Upper lobe of left lung (tissue), 6 donors: Measurements from ENCODE around the gene COMMD10. TPM values are rescaled to one million over a fixed set of nuclear protein-coding genes. Genes with fewer than 3 reads are reported as not detected.

Experiments
- ATAC-seq, 2 donors: fragments of 200-7000 bp; cut with Tn5 transposase; one replicate each; pipeline ENCODE4 v1.9.1; 2022; ENCODE audit warnings: mild to moderate bottlenecking in 2 of 2, moderate library complexity in 2 of 2; ENCODE audit not compliant: low FRiP score in 2 of 2
- DNase-seq, 2 donors: peaks; one replicate each; pipeline ENCODE4 v3.0.0-alpha.2; 2019 to 2020
- H3K27ac ChIP-seq, 4 donors: fragments of 200-600 bp; sonication (generic); one replicate each; pipeline ENCODE4 v1.5.1; 2016 to 2019
- H3K27me3 ChIP-seq, 4 donors: fragments of 200-600 bp; sonication (generic); one replicate each; pipeline ENCODE4 v1.5.1; 2017 to 2019
- H3K36me3 ChIP-seq, 4 donors: fragments of 200-600 bp; sonication (generic); one replicate each; pipeline ENCODE4 v1.5.1; 2016 to 2019
- H3K4me1 ChIP-seq, 4 donors: fragments of 200-600 bp; sonication (generic); one replicate each; pipeline ENCODE4 v1.5.1; 2018 to 2019
- H3K4me3 ChIP-seq, 4 donors: fragments of 200-600 bp; sonication (generic); one replicate each; pipeline ENCODE4 v1.5.1; 2017 to 2019; ENCODE audit warnings: mild to moderate bottlenecking in 2 of 4, moderate library complexity in 1 of 4
- H3K9me3 ChIP-seq, 4 donors: fragments of 200-600 bp; sonication (generic); one replicate each; pipeline ENCODE4 v1.5.1; 2018 to 2019
- CTCF ChIP-seq, 6 experiments: fragments of 450-650 bp in 4 of 6; fragments of 200-600 bp in 2 of 6; sonication (generic) in 2 of 6; IDR thresholded peaks; one replicate each; pipeline ENCODE4 v1.5.1; 2016 to 2019; ENCODE audit warnings: antibody characterized with exemption in 6 of 6
- EP300 ChIP-seq, 4 donors: sonication (generic); formaldehyde crosslinking; IDR thresholded peaks; one replicate each; pipeline ENCODE4 v1.5.1; 2017; ENCODE audit warnings: antibody characterized with exemption in 4 of 4, control low read depth in 2 of 4
- POLR2A ChIP-seq, 4 donors: fragments of 450-650 bp; IDR thresholded peaks; one replicate each; pipeline ENCODE4 v1.5.1; 2016 to 2017; ENCODE audit warnings: antibody characterized with exemption in 4 of 4, mild to moderate bottlenecking in 2 of 4
- POLR2AphosphoS5 ChIP-seq, 2 donors: sonication (generic); formaldehyde crosslinking; IDR thresholded peaks; one replicate each; pipeline ENCODE4 v1.5.1; 2017; ENCODE audit warnings: antibody characterized with exemption in 2 of 2
- WGBS, 2 donors: methylation state at CpG; one replicate each; pipeline ENCODE4 v1.1.5; 2017 to 2018; 5-methylcytosine and 5-hydroxymethylcytosine counted together
- total RNA-seq, 6 donors: library from RNA; depleted of rRNA in 4 of 6; stranded (reverse); fragments of >200 nt in 4 of 6; gene quantifications; one replicate each; pipeline versions ENCODE4 v1.1.0 to v1.2.1, GENCODE V29; 2016 to 2021
- donor health status: DM: no; HTN: no; CAD: no; lungs with moderate emphysema.
- donor health status: DM: no; HTN: yes; CAD: no; lungs with severe emphysema.

COMMD10 gene
- total RNA-seq, 6 donors from 2014 or later: 16.5 to 49.2 (median 25.4) TPM

GRCh38 chr5:116159006-116159405, 74.2 kb downstream of the COMMD10 start:
- DNase-seq: no peak
- ATAC-seq: no peak

GRCh38 chr5:116174111-116174510, 89.3 kb downstream of the COMMD10 start:
- H3K9me3 ChIP-seq: no peaks in the 10 kb centered on the region
- TF ChIP-seq CTCF (IDR thresholded peaks at IDR 0.05): no peak
- TF ChIP-seq POLR2AphosphoS5 (IDR thresholded peaks at IDR 0.05): no peak
- no peak for TF ChIP-seq EP300 (IDR thresholded peaks at IDR 0.05)
- TF ChIP-seq POLR2A (IDR thresholded peaks at IDR 0.05): no peak
- WGBS, 2 donors: 100% methylated on average over 1 of the region's 1 CpG
- H3K27me3 ChIP-seq: no peaks in the 10 kb centered on the region
- H3K4me1 ChIP-seq: no peaks in the 10 kb centered on the region
- DNase-seq (no peak), ATAC-seq (no peak)
- H3K27ac ChIP-seq: no peak overlapping the region
- H3K4me3 ChIP-seq: no peak overlapping the region
- no peaks in the 10 kb centered on the region for H3K36me3 ChIP-seq

More at GRCh38 chr5:116159006-116159405, 74.2 kb downstream of the COMMD10 start:
- TF ChIP-seq EP300 (IDR thresholded peaks at IDR 0.05) (no peak), POLR2AphosphoS5 (IDR thresholded peaks at IDR 0.05) (no peak), CTCF (IDR thresholded peaks at IDR 0.05) (no peak), POLR2A (IDR thresholded peaks at IDR 0.05) (no peak)
- Histone ChIP-seq H3K9me3 (no peaks in the 10 kb centered on the region), H3K27ac (no peak overlapping the region), H3K27me3 (no peaks in the 10 kb centered on the region), H3K4me1 (peaks cover 0 to 4% (median 0%) of the 10 kb centered on the region in 4 donors), H3K36me3 (no peaks in the 10 kb centered on the region), H3K4me3 (no peak overlapping the region)

- 71 to 80% methylated on average over 6 of the region's 6 CpGs for WGBS, 2 donors
- no peak for DNase-seq
- no peaks in the 10 kb centered on the region for H3K27me3 ChIP-seq
- TF ChIP-seq CTCF (IDR thresholded peaks at IDR 0.05): no peak
- TF ChIP-seq EP300 (IDR thresholded peaks at IDR 0.05): no peak
- TF ChIP-seq POLR2AphosphoS5 (IDR thresholded peaks at IDR 0.05): no peak
- no peak for TF ChIP-seq POLR2A (IDR thresholded peaks at IDR 0.05)
- ATAC-seq: no peak
- H3K4me3 ChIP-seq: no peak overlapping the region
- H3K36me3 ChIP-seq: no peaks in the 10 kb centered on the region
- no peaks in the 10 kb centered on the region for H3K4me1 ChIP-seq
- H3K9me3 ChIP-seq: no peaks in the 10 kb centered on the region
- H3K27ac ChIP-seq: no peak overlapping the region
These were observed 91.3 kb downstream of the COMMD10 start for GRCh38 chr5:116176121-116176520.

- no peak for ATAC-seq
- no peak for DNase-seq
- no peak for TF ChIP-seq CTCF (IDR thresholded peaks at IDR 0.05)
- no peak for TF ChIP-seq POLR2A (IDR thresholded peaks at IDR 0.05)
- no peak for TF ChIP-seq EP300 (IDR thresholded peaks at IDR 0.05)
- TF ChIP-seq POLR2AphosphoS5 (IDR thresholded peaks at IDR 0.05): no peak
- 72 to 92% methylated on average over 4 of the region's 4 CpGs for WGBS, 2 donors
- no peaks in the 10 kb centered on the region for H3K27me3 ChIP-seq
- no peak overlapping the region for H3K27ac ChIP-seq
- H3K4me1 ChIP-seq: no peaks in the 10 kb centered on the region
- no peaks in the 10 kb centered on the region for H3K36me3 ChIP-seq
- H3K4me3 ChIP-seq: no peak overlapping the region
- no peaks in the 10 kb centered on the region for H3K9me3 ChIP-seq
These were observed 94.1 kb downstream of the COMMD10 start for GRCh38 chr5:116178925-116179324.

GRCh38 chr5:116209166-116209565, 124.3 kb downstream of the COMMD10 start:
- no peaks in the 10 kb centered on the region for H3K27me3 ChIP-seq
- H3K4me1 ChIP-seq: no peaks in the 10 kb centered on the region
- no peak overlapping the region for H3K27ac ChIP-seq
- ATAC-seq: no peak
- H3K36me3 ChIP-seq: no peaks in the 10 kb centered on the region
- no peaks in the 10 kb centered on the region for H3K9me3 ChIP-seq
- WGBS, 2 donors: 94 to 95% methylated on average over 2 of the region's 2 CpGs
- no peak for DNase-seq
- H3K4me3 ChIP-seq: no peak overlapping the region
- TF ChIP-seq EP300 (IDR thresholded peaks at IDR 0.05) (no peak), POLR2AphosphoS5 (IDR thresholded peaks at IDR 0.05) (no peak), POLR2A (IDR thresholded peaks at IDR 0.05) (no peak), CTCF (IDR thresholded peaks at IDR 0.05) (no peak)
